GM12878 (cell line): ENCODE measurements around the gene EDARADD. TPM values are rescaled to one million over a fixed set of nuclear protein-coding genes. Genes with fewer than 3 reads are reported as not detected.

ENCODE experiments used
- ATAC-seq: fragments of 200-7000 bp; cut with Tn5 transposase; 3 replicates; pipeline ENCODE4 v1.9.1; 2020; ENCODE audit warnings: mild to moderate bottlenecking, moderate library complexity
- BruUV-seq: library from RNA; stranded (reverse); fragments of 400-500 nt; replicated peaks from 2 replicates; lab custom pipeline; 2021; lab: Mats Ljungman, UMichigan
- CTCF ChIA-PET: fragments of 300-600 bp; sonication (Branson Sonifier 250); formaldehyde crosslinking; extraction: SDS; loops from one replicate; lab custom pipeline; 2021; ENCODE audit warnings: inconsistent platforms; lab: Yijun Ruan, JAX
- POLR2A ChIA-PET: fragments of 350-600 bp; formaldehyde crosslinking; extraction: SDS; loops from one replicate; lab custom pipeline; 2021; ENCODE audit warnings: inconsistent platforms; lab: Charles Lee
- RAD21 ChIA-PET: fragments of 300-600 bp; sonication (Branson Sonifier 250); formaldehyde crosslinking; loops from one replicate; lab custom pipeline; 2023; ENCODE audit warnings: antibody characterized with exemption; ENCODE audit not compliant: unreplicated experiment; lab: Charles Lee
- SMC1A ChIA-PET: fragments of 300-600 bp; sonication (Branson Sonifier 250); formaldehyde crosslinking; loops from one replicate; lab custom pipeline; 2023; ENCODE audit not compliant: unreplicated experiment, uncharacterized antibody; lab: Charles Lee
- DNase-seq: peaks from one replicate; pipeline ENCODE4 v3.0.0-alpha.2; 2011; ENCODE audit warnings: low read depth, low spot score
- FAIRE-seq: peaks from 3 replicates; lab custom pipeline; 2011; peaks lifted over from hg19 to GRCh38; lab: Jason Lieb, UNC
- H2AFZ ChIP-seq: 2 replicates; pipeline ENCODE4 v1.6.0; 2011; ENCODE audit warnings: low read depth, low read length, control low read depth; ENCODE audit not compliant: control insufficient read depth
- H3K27ac ChIP-seq: 2 replicates; pipeline ENCODE4 v1.5.1; 2011; ENCODE audit warnings: control low read depth; ENCODE audit not compliant: control insufficient read depth, insufficient read depth
- H3K27me3 ChIP-seq, 2 experiments: replicated peaks in 1 of 2; 2 replicates each; pipeline versions ENCODE4 v1.6.0 to v1.6.1; 2011; ENCODE audit warnings: low read length in 1 of 2; ENCODE audit not compliant: control insufficient read depth in 2 of 2, insufficient read depth in 2 of 2
- H3K36me3 ChIP-seq, 2 experiments: 2 replicates each; pipeline ENCODE4 v1.5.1; 2011; ENCODE audit warnings: low read length in 1 of 2; ENCODE audit not compliant: control insufficient read depth in 2 of 2, insufficient read depth in 2 of 2
- H3K4me1 ChIP-seq: 2 replicates; pipeline ENCODE4 v1.6.1; 2011; ENCODE audit warnings: mild to moderate bottlenecking, low read length, moderate library complexity, mixed read lengths; ENCODE audit not compliant: control insufficient read depth, insufficient read depth
- H3K4me2 ChIP-seq: 2 replicates; pipeline ENCODE4 v1.6.0; 2011; ENCODE audit warnings: control low read depth; ENCODE audit not compliant: control insufficient read depth, insufficient read depth
- H3K4me3 ChIP-seq: fragments of 200-600 bp; sonication (generic); 2 replicates; pipeline ENCODE4 v1.5.1; 2016
- H3K79me2 ChIP-seq: 2 replicates; pipeline ENCODE4 v1.6.0; 2011; ENCODE audit warnings: low read length; ENCODE audit not compliant: control insufficient read depth, insufficient read depth
- H3K9ac ChIP-seq: 2 replicates; pipeline ENCODE4 v1.8.0; 2011; ENCODE audit warnings: low read length, control low read depth, mixed read lengths; ENCODE audit not compliant: control insufficient read depth, insufficient read depth
- H3K9me3 ChIP-seq: replicated peaks from 3 replicates; pipeline ENCODE4 v1.5.1; 2011; ENCODE audit warnings: mild to moderate bottlenecking, low read length; ENCODE audit not compliant: control insufficient read depth, insufficient read depth
- H4K20me1 ChIP-seq: 2 replicates; pipeline ENCODE4 v1.6.0; 2011; ENCODE audit not compliant: control insufficient read depth, insufficient read depth
- BHLHE40 ChIP-seq, 2 experiments: fragments of 450-650 bp in 1 of 2; IDR thresholded peaks; 2 replicates each; pipeline ENCODE4 v1.6.1; 2011 to 2017; ENCODE audit warnings: low read depth in 2 of 2, borderline replicate concordance in 1 of 2, improper control_type of control experiment in 1 of 2, low read length in 1 of 2, mild to moderate bottlenecking in 1 of 2
- BMI1 ChIP-seq: fragments of 450-650 bp; IDR thresholded peaks from 2 replicates; pipeline ENCODE4 v1.6.1; 2016; ENCODE audit warnings: mild to moderate bottlenecking, moderate library complexity, borderline replicate concordance
- CHD1 ChIP-seq: IDR thresholded peaks from 2 replicates; pipeline ENCODE4 v1.6.1; 2012; ENCODE audit warnings: low read depth, low read length, improper control_type of control experiment
- ESRRA ChIP-seq: IDR thresholded peaks from 2 replicates; pipeline ENCODE4 v1.6.1; 2012; ENCODE audit warnings: mild to moderate bottlenecking, low read length, improper control_type of control experiment
- HCFC1 ChIP-seq: fragments of 150-350 bp; IDR thresholded peaks from 2 replicates; pipeline ENCODE4 v1.6.1; 2014; ENCODE audit warnings: low read length
- IRF4 ChIP-seq: IDR thresholded peaks from 2 replicates; pipeline ENCODE4 v1.6.1; 2011; ENCODE audit warnings: low read depth, low read length
- JUNB ChIP-seq: IDR thresholded peaks from 2 replicates; pipeline ENCODE4 v1.6.1; 2016; ENCODE audit warnings: antibody characterized with exemption, mild to moderate bottlenecking
- NFXL1 ChIP-seq: fragments of 450-650 bp; IDR thresholded peaks from 2 replicates; pipeline ENCODE4 v1.6.1; 2017; ENCODE audit warnings: antibody characterized with exemption, mild to moderate bottlenecking, borderline replicate concordance
- SMC3 ChIP-seq: IDR thresholded peaks from 2 replicates; pipeline ENCODE4 v1.6.1; 2011; ENCODE audit warnings: low read length, improper control_type of control experiment, borderline replicate concordance
- WGBS: methylation state at CpG from one replicate; pipeline ENCODE4 v1.1.6; 2016; ENCODE audit warnings: low lambda C conversion rate; ENCODE audit not compliant: insufficient replicate concordance, insufficient coverage; ENCODE audit errors: missing lambda C conversion rate; 5-methylcytosine and 5-hydroxymethylcytosine counted together
- in situ Hi-C: fragments of 300-500 bp; cut with MboI; formaldehyde crosslinking; loops from 9 replicates; pipeline ENCODE4 v1.14.3; 2018; ENCODE audit warnings: mixed read lengths
- intact Hi-C: fragments of 100-400 bp; cut with micrococcal nuclease; formaldehyde crosslinking; loops from one replicate; pipeline ENCODE4 v1.14.2; 2022; ENCODE audit not compliant: unreplicated experiment
- polyA plus RNA-seq, 11 experiments: library from polyadenylated mRNA; depleted of rRNA in 4 of 11; unstranded in 6 of 11; stranded (reverse) in 5 of 11; fragments of >200 nt; fragmentation: Nextera tagmentation in 4 of 11; fragmentation: Illumina TruSeq in 1 of 11; extraction: Ambion mirVana in 4 of 11; extraction: Trizol in 1 of 11; gene quantifications; 1 replicate in 1 of 11; 2 replicates in 10 of 11; pipeline versions ENCODE4 v1.2.1 to v1.2.3, GENCODE V29; 2011 to 2016; ENCODE audit warnings: inconsistent platforms in 2 of 11, missing spikeins in 2 of 11, low read depth in 1 of 11
- total RNA-seq, 4 experiments: library from RNA; depleted of rRNA in 3 of 4; stranded (reverse); fragments of >200 nt in 3 of 4; fragmentation: Illumina TruSeq in 1 of 4; extraction: Trizol in 1 of 4; gene quantifications; 2 replicates each; pipeline versions ENCODE4 v1.2.1 to v1.2.3, GENCODE V29; 2013 to 2021
- TF ChIP-seq, protein P1 (sequence below): IDR thresholded peaks from 2 replicates; pipeline ENCODE4 v1.6.1; 2011; ENCODE audit warnings: low read depth, low read length, improper control_type of control experiment, borderline replicate concordance
- TF ChIP-seq, protein P2 (sequence below): fragments of 450-650 bp; conservative IDR thresholded peaks from 2 replicates; pipeline ENCODE4 v1.6.1; 2017; ENCODE audit warnings: mild to moderate bottlenecking, moderate library complexity
- TF ChIP-seq, protein P3 (sequence below): fragments of 150-350 bp; IDR thresholded peaks from 2 replicates; pipeline ENCODE4 v1.6.1; 2014; ENCODE audit warnings: mild to moderate bottlenecking, low read depth, low read length

EDARADD gene
- total and polyA plus RNA-seq, 10 of the 15 experiments (the other 5 are each of a cell fraction or from before 2014, with no cell fraction given), result 0.58 to 6.1 (median 4.7) TPM

DNA sequence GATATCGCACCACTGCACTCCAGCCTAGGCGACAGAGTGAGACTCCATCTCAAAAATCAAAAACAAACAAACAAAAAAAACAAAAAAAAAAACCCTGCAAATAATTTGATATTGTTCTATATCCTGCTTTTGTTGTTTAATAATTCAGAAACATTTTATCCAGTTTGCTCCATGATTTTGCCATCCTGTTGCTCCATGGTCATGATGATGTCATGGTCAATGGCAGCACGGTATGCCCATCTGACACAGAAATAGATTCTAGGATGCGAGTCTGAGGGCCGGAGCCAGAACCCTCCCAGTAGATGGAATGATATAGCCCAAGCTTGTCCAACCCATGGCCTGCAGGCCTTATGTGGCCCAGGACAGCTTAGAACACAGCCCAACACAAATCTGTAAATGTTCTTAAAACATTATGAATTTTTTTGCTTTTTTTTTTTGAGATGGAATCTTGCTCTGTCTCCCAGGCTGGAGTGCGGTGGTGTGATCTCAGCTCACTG lies 39.8 kb downstream of the EDARADD start:
- DNase-seq (no peak), FAIRE-seq (no peak), ATAC-seq (no peak)
- TF ChIP-seq, protein P1, sequence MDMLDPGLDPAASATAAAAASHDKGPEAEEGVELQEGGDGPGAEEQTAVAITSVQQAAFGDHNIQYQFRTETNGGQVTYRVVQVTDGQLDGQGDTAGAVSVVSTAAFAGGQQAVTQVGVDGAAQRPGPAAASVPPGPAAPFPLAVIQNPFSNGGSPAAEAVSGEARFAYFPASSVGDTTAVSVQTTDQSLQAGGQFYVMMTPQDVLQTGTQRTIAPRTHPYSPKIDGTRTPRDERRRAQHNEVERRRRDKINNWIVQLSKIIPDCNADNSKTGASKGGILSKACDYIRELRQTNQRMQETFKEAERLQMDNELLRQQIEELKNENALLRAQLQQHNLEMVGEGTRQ, result no peak
- no peak for TF ChIP-seq CHD1
- Histone ChIP-seq H4K20me1 (no peaks in the 10 kb centered on the region), H3K9ac (no peak overlapping the region), H3K79me2 (no peaks in the 10 kb centered on the region), H3K9me3 (no peaks in the 10 kb centered on the region), H3K4me2 (no peak overlapping the region), H3K4me1 (no peaks in the 10 kb centered on the region), H3K27me3 (no peaks in the 10 kb centered on the region), H3K4me3 (no peak overlapping the region), H3K36me3 (no peaks in the 10 kb centered on the region), H2AFZ (no peak overlapping the region), H3K27ac (no peak overlapping the region)
- intact Hi-C loops, result no loop called here
- POLR2A ChIA-PET, result interaction anchor here (0.6 kb wide), 1 partner anchor 24 kb away, joined by 6 read pairs; no protein-coding TSS in a partner anchor
- SMC1A ChIA-PET, result interaction anchor here (0.6 kb wide), 1 partner anchor 90 kb away, joined by 3 read pairs; no protein-coding TSS in a partner anchor
- CTCF ChIA-PET, result no interaction called here
- in situ Hi-C loops, result no loop called here
- WGBS, result 89% methylated on average over 6 of the region's 6 CpGs
- RAD21 ChIA-PET, result interaction anchor here (0.5 to 1.2 kb wide), 2 partner anchors 8 to 83 kb away, joined by 3 read pairs; no protein-coding TSS in a partner anchor
- BruUV-seq, result no TSS peak

DNA sequence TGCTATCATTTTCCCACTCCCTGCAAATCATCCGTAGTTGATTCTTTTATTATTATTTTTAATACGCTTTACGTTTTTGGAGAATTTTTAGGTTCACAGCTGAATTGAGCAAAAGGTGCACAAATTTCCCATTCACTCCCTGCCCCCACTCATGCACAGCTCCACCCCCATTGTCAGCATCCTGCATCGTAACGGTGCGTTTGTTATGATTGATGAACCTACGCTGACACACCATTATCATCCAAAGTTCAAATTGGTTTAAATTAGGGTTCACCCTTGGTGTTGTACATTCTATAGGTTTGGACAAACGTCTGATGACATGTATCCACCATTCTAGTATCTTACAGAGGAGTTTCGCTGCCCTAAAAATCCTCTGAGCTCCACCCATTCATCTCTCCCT lies 44.5 kb downstream of the EDARADD start:
- BruUV-seq, result no TSS peak
- intact Hi-C loops (no loop called here), in situ Hi-C loops (no loop called here)
- no peak for DNase-seq
- 68% methylated on average over 9 of the region's 9 CpGs for WGBS
- TF ChIP-seq JUNB (no peak), IRF4 (no peak), SMC3 (no peak), BHLHE40 (IDR thresholded peaks at IDR 0.05; ENCODE audit: borderline replicate concordance in 1 of 2, low read depth in 2 of 2, low read length in 1 of 2) (no peak), ESRRA (no peak), NFXL1 (no peak), HCFC1 (no peak), BMI1 (no peak)
- TF ChIP-seq, protein P2, sequence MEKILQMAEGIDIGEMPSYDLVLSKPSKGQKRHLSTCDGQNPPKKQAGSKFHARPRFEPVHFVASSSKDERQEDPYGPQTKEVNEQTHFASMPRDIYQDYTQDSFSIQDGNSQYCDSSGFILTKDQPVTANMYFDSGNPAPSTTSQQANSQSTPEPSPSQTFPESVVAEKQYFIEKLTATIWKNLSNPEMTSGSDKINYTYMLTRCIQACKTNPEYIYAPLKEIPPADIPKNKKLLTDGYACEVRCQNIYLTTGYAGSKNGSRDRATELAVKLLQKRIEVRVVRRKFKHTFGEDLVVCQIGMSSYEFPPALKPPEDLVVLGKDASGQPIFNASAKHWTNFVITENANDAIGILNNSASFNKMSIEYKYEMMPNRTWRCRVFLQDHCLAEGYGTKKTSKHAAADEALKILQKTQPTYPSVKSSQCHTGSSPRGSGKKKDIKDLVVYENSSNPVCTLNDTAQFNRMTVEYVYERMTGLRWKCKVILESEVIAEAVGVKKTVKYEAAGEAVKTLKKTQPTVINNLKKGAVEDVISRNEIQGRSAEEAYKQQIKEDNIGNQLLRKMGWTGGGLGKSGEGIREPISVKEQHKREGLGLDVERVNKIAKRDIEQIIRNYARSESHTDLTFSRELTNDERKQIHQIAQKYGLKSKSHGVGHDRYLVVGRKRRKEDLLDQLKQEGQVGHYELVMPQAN, result no peak
- TF ChIP-seq, protein P3, sequence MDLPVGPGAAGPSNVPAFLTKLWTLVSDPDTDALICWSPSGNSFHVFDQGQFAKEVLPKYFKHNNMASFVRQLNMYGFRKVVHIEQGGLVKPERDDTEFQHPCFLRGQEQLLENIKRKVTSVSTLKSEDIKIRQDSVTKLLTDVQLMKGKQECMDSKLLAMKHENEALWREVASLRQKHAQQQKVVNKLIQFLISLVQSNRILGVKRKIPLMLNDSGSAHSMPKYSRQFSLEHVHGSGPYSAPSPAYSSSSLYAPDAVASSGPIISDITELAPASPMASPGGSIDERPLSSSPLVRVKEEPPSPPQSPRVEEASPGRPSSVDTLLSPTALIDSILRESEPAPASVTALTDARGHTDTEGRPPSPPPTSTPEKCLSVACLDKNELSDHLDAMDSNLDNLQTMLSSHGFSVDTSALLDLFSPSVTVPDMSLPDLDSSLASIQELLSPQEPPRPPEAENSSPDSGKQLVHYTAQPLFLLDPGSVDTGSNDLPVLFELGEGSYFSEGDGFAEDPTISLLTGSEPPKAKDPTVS, result no peak
- ChIA-PET POLR2A (no interaction called here), RAD21 (no interaction called here), CTCF (interaction anchor here (0.5 kb wide), 1 partner anchor 144 kb away, joined by 4 read pairs; no protein-coding TSS in a partner anchor), SMC1A (interaction anchor here (1.1 to 1.3 kb wide), 2 partner anchors 15 to 19 kb away, joined by 4 to 5 read pairs; no protein-coding TSS in a partner anchor)
- H3K27me3 ChIP-seq, result no peaks in the 10 kb centered on the region
- H2AFZ ChIP-seq, result no peak overlapping the region
- no peaks in the 10 kb centered on the region for H3K79me2 ChIP-seq
- no peaks in the 10 kb centered on the region for H3K4me1 ChIP-seq
- H4K20me1 ChIP-seq, result no peaks in the 10 kb centered on the region
- no peak overlapping the region for H3K4me2 ChIP-seq
- no peak for FAIRE-seq
- no peaks in the 10 kb centered on the region for H3K36me3 ChIP-seq
- no peak overlapping the region for H3K4me3 ChIP-seq
- ATAC-seq, result no peak
- H3K9me3 ChIP-seq, result no peaks in the 10 kb centered on the region
- no peak overlapping the region for H3K27ac ChIP-seq
- no peak overlapping the region for H3K9ac ChIP-seq
